ENCODE results near the gene PGM1.

The PGM1 gene

DNA sequence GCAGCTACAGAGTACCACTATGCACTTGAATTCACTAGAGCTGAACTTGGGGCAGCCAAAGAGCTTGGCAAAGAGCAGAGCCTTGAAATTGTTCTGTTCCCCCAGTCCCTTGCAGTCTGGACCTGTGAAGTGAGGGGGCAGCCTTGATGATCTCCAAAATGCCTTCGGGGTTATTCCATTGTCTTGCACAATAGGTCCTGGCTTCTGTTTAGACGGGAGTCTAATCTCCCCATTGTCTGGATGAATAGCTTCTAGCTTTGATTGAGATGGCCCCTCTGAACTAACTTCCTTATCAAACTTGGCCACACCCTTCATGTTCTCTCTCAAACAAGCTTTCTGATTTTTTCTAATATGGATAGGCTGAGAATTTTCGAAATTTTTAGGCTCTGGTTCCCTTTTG is 72.6 kb downstream of the PGM1 start:
- no peak for DNase-seq (ENCODE audit: low read depth)

DNA sequence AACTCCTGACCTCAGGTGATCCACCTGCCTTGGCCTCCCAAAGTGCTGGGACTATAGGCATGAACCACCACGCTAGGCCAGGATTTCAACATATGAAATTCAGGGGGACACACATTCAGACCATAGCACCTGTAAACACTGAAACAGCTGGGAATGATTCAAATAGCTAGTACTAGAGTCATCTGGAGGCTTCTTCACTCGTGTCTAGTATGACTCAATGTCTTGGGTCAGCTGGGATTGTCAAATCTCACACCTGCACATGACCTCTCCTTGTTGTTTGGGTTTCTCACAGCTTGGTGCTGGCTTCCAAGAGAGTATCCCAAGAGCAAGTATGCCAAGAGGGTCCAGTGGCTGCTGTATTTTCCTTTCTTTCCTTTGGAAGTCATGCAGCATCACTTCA is 75.1 kb downstream of the PGM1 start:
- DNase-seq (ENCODE audit: low read depth) = no peak

DNA sequence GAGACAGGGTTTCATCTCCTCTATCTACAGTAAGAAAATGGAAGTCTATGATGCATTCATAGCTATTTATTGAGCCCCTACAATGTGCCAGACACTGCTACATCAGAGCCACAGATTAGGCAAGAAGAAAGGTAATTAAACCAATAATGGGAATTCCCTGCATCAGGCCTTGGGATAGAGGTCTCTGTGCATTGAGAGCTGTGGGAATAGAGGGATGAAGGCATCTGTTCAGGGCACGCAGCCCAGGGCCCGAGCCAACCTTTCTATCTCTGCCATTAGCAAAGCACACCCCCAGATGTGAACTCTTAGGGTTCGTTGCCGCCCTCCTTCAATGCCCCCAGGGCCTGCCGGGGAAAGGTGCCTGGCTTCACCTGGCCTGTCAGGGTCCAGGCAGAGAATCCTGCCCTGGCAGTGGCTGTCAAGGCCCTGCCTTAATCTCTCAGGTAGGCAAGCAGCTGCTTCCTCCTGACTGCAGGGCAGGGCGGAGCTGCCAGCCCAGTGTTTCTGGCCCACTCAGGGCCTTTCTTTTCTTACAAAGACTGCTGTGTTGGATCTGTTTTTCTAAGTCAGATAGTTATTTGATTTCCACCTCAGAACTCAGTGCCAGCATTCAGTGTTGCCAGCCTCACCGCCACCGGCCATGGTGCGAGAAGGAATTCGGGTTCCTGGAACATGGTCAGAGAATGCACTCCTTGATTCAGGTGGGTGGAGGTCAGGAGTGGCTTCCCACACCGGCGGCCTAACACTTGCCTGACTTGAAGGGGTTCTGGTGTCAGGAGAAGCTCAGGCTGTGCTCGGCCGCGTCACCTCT is 76.1 kb downstream of the PGM1 start:
- DNase-seq (ENCODE audit: low read depth) = no peak

DNA sequence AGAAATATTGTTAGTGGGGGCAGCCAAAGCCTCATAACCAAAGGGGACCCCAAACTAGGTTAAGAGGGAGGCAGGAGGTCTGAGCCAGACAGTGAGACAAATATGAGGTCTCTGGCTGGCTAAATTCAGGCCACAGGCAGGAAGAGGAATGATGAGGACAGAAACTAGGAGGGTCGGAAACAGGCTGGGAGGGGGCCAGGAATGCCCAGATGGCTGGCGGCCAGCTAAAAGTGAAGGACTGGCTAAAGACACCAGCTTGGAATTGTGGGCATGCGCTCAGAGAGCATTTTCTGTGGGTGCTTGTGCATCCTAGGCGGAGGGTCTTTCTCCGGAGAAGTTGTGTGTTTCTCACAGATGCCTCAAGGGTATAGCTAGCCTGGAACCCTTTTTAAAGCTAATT is 77.0 kb downstream of the PGM1 start:
- no peak for DNase-seq (ENCODE audit: low read depth)

DNA sequence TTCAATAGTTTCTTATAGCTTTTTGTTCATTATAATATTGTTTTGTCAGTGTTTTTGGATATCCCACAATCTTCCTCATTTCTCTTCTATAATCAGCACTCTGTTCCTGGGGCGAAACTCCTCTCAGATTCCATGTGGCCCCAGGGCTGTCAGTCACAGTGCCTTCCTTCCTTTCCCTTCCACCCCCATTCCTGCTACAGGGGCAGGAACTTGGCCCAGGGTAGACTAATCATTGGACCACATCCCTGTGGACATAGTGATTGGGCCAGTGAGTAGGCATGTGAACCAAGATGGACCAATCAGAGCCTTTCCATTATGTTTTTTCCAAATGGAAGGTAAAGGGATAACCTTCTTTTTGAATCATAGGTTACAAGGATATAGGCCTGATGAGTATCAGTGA is 78.3 kb downstream of the PGM1 start:
- DNase-seq (ENCODE audit: low read depth) = no peak

DNA sequence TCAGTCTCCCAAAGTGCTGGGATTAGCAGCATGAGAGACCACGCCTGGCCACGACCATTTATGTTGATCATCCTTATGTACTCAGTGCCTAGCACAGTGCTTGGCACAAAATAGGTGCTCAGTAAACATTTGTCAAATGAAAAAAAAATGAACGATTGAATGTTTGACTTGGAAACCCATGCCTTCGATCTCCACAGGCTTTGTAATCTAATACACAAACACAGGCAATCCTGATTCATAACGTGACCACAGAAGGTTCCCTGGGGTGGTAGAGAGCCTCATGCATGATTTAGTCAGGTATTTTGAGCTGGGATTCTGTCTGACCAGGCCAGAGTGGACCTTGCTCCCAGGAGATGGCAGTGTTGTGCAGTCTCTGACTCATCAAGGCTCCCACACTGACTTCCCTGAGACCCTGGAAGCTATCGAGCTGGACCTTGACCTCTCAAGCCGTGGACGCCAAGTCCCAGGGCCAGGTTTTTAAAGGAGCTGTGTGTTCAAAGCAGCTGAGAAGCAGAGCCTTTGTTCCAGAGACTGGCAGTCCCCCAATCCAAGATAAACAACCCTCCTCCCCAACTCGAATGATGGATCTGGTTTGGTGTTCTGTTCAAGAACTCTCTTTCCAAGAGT is 81.1 kb downstream of the PGM1 start:
- peak; percentile 85 for DNase-seq (ENCODE audit: low read depth)

DNA sequence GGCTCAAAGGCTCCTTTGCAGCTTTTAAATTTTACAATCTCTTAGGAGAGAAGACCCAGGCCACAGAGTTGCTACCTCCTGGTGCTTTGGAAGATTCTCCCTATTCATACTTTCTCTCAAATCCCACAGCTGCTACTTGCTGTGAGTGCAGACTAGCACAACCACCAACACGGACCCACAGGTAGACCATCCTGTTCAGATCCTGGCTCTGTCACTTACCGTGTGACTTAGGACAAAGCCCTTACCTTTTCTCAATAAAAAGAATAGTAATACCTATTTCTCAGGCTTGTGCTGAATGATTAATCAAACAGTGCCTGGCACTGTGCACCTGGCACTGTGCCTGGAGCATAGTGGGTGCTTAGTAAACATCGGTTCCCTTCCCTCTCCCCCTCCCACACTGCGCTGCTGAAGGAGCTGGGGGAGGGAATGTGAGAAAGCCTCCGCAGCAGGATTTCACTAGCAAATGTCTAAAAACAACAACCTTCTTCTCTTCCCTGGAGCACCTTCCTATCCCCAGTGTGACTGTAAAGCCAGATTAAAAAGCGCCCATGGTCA is 81.7 kb downstream of the PGM1 start:
- no peak for DNase-seq (ENCODE audit: low read depth)

DNA sequence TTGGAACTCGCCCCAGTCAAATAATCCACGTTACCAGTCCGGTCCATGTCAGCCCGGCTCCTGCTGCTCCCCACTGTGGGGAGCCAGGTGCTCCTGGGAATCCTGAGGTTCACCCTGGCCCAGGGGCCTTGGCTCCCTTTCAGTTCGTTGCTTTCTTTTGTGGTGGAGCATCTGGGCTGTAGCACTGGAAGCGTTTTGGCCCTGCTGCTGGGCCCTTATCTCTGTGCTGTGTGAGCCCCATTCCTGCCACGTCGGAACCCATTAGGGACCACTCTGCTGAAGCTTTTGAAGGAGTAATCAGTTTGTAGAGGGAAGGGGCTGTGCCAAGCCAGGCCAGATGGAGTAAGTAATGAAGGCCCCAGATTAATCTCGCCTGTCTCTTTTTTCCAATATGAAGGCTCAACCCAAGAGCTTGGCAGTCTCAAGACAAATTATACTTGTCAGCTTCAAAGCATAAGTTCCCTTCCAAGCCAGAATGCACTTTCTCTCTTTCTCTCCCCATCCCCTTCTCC is 82.3 kb downstream of the PGM1 start:
- no peak for DNase-seq (ENCODE audit: low read depth)

DNA sequence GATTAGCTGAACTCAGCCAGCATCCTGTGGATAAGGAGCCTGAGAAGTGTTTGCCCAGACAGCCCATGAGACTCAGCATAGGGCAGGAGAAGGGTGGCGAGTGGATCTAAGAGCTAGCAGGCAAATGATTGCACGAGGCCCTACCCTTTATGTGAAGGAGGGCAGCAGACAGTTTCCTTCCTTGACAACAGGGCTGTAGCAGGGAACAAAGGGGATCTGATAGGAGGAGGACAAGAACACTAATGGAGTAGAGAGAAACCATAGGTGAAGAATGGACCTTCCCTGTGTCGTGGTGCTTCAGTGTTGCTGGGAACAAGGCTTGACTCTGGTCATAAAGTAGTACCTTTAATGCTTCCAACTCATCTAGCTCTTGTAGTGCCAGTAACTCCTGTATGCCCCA is 84.3 kb downstream of the PGM1 start:
- no peak for DNase-seq (ENCODE audit: low read depth)

DNA sequence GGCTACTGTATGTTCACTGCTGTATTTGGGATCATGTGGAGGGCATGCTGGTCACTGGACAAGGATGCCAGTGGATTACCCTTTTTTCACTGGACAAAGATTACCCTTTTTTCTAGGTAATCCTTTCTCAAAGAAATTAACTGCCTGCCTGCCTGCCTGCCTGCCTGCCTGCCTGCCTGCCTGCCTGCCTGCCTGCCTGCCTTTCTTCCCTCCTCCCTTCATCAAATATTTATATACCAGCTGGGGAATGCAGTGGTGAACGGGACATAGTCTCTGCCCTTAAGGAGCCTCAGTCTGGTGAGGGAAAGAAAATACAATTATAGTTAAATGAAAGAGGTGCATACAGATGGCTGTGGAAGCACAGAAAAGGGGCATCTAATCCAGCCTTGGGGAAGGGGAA is 85.0 kb downstream of the PGM1 start:
- DNase-seq (ENCODE audit: low read depth) = no peak

DNA sequence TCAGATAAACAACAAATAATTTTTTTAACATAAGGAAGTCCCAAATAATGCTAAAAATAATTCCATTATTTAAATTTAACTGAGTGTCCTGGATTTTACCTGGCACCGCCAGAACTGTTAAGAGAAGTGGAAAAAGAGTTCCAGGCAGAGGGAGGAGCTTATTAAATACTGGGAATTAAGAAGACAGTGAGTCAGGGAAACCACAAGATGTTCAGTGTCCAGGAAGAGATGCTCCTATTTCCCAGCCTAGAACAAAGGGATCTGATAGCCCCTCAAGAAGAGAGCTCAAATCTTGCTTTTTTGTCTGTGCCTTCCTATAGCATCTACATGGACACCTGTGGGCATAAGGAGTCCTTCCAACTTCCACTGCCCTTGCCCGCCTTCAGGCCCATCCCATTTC is 85.9 kb downstream of the PGM1 start:
- DNase-seq (ENCODE audit: low read depth) = no peak

DNA sequence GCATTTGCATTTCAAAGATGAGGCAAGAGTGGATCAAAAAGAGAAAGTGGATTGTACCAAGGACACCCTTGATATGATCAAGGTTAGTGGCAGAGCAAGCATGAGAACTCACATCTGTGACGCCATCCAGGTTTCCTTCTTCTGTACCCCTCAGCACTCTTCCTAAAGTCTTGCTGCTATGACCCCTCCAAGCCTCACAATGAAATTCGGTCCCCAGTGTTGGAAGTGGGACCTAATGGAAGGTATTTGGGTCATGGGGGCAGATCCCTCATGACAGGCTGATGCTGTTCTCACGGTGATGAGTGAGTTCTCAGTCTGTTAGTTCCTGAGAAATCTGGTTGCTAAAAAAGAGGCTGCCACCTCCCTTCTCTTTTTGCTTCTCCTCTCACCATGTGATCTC is 86.4 kb downstream of the PGM1 start:
- DNase-seq (ENCODE audit: low read depth) = no peak

DNA sequence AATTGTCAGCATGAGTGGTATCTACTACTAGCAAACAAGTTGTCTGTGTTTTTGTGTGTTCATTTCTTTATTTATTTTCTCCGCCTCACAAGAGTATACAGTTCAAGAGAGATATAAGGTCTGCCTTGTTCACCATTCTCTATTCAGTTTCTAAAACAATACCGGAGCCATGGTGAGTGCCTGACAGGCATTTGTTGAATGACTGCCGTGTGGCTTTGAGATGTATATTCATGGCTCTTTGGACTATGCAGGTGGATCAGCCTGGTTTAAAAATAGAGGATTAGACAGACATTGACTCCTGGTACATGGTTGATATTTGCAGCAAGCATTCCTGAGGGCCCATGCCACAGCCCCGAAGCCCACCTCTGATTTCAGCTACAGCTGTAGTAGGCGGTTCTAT is 89.7 kb downstream of the PGM1 start:
- no peak for DNase-seq (ENCODE audit: low read depth)

DNA sequence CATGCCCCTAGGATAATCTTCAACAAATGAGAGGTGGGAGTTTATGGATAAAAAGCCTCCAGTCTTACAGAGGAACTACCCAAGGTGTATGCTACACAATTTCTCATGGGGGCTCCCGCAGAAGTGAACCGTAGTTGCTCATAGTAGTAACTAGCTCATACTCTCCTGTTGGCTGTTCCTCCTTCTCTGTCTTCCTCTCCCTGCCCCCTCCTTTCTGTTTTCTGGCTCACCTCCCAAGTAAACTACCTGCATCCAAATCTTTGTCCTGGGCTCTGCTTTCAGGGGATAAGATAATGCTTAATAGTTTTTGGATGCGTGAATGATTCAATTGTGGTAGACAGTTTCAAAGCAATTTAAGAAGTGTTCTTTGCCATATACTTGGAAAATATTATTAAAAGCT is 90.5 kb downstream of the PGM1 start:
- no peak for DNase-seq (ENCODE audit: low read depth)

DNA sequence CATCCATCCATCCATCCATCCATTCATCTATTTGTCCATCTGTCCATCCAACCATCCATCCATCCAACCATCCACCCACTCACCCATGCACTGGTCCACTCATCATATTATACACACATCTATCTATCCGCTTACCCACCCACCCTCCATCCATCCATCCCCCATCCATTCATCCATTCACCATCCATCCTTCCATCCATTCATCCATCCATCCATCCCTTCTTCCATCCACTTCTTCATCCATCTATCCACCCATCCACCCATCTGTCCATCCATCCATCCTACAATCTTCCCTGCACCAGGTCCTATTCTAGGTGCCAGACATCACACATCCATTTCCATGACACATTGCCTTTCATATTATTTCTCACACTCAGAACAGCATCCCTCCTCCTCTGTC is 93.5 kb downstream of the PGM1 start:
- no peak for DNase-seq (ENCODE audit: low read depth)

DNA sequence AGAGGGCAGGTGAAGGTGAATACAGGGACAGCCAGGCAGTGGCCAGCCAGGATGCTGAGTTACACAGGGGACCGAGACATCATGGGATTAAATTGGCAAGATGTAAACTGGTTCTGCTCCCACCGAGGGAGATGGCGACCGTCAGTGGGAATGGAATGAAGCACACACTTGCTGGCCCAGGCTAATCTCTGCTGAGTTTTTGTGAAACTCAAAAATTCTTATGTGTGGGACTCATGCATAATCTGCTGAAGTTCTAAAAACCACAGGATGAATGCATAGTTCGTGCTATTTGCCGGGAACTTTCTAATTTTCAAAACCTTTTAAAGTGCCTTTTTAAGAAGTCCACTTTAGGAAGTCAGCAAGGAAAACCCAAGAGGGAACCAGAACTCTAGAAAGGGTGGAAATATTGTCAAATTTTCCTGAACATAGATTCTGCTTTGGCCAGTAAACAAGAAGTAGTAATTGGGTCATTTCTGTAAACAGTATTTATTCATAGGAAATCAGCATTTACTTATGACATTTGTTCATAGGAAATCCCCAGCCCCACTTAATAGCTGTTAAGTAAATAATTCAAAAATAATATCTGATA is 95.2 kb downstream of the PGM1 start:
- DNase-seq (ENCODE audit: low read depth) = peak; percentile 14

DNA sequence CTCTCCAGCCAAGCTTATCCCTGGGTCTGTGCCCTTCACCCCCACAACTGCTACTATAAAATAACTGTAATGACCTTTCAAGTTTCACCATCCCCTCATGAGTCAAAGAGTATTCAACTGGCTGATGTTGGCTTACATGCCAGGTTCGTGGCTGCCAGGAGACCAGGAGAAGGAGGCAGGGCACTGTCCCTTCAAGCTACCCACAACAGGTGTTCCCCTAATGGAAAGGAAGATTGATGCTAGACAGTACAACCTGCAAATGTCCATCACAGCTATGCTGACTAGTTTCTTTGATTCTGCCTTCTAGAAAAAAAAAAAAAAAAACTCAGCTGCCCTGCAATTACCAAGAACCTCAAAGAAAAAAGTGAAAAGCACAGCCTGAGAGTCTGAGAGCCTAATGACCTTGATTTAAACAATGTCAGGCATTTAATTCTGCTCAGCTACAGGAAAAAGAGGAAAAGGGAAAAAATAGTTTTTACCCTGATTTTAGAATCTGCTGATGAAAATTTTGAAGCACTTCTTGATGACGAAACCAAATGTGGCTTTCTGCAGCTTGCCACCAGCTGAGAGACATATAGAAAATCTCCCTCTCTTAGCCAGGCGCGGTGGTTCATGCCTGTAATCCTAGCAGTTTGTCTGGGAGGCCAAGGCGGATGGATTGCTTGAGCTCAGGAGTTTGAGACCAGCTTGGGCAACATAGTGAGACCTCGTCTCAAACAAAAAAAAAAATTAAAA is 97.9 kb downstream of the PGM1 start:
- no peak for DNase-seq (ENCODE audit: low read depth)

DNA sequence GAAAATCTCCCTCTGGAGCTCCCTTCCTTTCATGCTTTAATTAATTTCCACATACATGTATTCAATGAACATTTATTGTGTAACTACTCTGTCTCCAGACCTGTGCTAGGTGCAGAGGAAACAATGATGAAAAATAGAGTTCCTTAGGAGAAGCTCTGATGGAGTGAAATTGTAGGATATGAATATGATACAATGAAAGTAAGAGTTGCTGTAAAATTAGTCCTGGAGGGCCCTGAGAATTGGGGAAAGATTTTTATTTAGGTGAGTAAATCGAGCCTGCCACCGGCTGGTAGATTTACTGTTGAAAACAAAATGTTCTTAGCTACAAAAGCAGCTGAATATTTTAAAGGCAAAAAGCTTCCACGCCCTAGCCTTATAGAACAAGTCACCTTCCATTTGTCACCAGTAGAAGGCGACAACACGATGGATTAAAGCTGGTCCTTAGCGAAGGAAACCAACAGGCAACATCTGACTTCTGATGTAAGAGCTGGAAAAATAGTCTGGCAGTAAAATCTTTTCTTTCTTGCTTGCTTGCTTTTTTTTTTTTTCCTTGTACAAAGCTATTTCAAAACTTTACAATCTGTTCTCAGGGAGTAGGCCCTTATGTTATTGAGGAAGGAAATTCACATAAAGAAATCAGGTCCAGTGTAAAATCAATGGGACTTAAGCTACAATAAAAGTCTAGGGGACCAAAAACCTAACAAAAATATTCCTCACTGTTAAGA is 98.7 kb downstream of the PGM1 start:
- peak; percentile 94 for DNase-seq (ENCODE audit: low read depth)

DNA sequence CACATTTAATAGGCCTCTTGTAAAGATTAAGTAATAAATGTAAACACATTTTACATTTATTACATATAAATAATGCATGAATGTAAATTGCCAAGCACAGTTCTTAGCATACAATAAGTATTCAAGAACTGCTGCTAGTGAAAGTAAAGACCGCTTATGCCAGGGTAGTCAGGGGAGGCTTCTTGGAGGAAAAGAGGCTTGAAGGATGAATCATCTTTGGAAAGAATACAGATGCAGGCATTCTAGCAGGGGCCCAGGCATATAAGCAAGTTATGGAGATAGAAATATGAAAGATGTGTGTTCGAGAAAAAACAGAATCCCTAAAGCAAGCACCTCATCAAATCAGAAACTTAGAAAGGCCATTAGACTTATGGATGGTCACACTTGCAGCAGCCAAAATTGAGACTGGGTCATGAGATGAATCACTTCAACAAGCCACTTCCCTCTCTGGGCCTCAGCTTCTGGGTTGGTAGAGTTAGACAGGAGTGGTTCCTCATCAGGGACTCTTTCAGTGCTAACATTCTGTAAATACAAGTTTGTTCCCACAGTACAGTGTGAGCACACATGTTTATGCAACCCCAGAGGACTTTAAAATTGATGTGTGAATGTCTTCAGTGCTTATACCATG is 100.8 kb downstream of the PGM1 start:
- DNase-seq (ENCODE audit: low read depth) = peak; percentile 49

DNA sequence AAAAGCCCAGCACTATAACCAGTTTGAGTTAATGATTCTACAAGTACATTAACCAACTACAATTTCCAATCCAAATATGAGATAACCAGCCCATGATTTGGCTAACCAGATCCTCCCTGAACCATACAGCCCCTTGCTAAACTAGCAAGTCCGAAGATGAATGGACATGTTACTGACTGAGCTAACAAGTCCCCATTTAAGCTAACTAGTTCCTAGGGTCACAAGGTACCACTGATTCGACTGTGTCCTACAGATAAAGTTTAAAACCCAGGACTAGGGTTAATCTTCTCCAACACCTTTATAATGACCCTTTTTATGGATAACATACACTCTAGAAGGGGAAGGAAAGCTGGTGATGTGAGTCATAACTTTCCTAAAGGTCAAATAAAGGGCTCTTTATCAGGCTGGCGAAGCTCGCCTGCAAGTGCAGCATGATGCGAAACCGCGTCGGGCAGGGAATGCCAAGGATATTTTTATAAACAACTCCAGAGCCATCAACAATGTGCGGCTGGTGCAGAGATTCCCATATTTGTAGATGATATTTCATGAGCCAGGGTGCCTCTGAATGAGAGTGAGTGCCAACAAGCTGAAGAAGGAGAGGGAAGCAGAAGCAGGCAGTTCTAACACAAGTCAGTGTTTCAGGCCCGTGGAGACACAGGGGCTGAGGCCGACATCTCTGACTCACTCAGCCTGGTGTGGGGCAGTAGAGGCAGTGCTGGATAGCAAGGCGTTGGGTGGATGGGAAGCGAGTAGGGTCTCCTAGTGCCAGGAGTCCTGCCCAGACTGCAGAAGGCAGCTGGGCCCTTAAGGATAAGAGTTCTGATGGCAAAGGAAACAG is 105.0 kb downstream of the PGM1 start:
- DNase-seq (ENCODE audit: low read depth) = peak; percentile 7

Measured in fibroblast of gingiva (primary cell).